ENCODE results near the gene BRAP.
"Not testable (repeated sequence)": the region's sequence is repeated elsewhere in the genome, so short reads cannot be mapped to it uniquely, and the experiment has no call there.

The BRAP gene

GRCh38 chr12:111597831-111598636 is 87.7 kb downstream of the BRAP start:
- no peaks in the 10 kb centered on the region for H3K9me2 ChIP-seq (replicated peaks; ENCODE audit: insufficient read depth, low read length)
- TF ChIP-seq CTCF (IDR thresholded peaks at IDR 0.05; ENCODE audit: low read length) (no peak), EZH2 (optimal IDR thresholded peaks at IDR 0.05; ENCODE audit: low read depth, low read length) (no peak), EZH2phosphoT487 (IDR thresholded peaks at IDR 0.05; ENCODE audit: low read length) (no peak)
- no peaks in the 10 kb centered on the region for H4K20me1 ChIP-seq (ENCODE audit: insufficient read depth, low read length)
- peaks cover 53% of the 10 kb centered on the region for H3K79me2 ChIP-seq (ENCODE audit: low read length)
- peak overlapping the region; percentile 79 for H3K4me3 ChIP-seq (ENCODE audit: low read length)
- DNase-seq: peak; percentile 11
- H3K27me3 ChIP-seq (replicated peaks; ENCODE audit: insufficient read depth, low read length): no peaks in the 10 kb centered on the region
- H2AFZ ChIP-seq (ENCODE audit: low read length): peak overlapping the region; percentile 48; the same call in 1 of the 2 replicates
- peak overlapping the region; percentile 59 for H3K9ac ChIP-seq (ENCODE audit: low read length)
- 0 out of 2 replicates have a peak, but pooled peaks cover 7% of the 10 kb centered on the region for H3F3A ChIP-seq (ENCODE audit: insufficient read depth, low read length)
- H3K27ac ChIP-seq (ENCODE audit: low read length): no peak overlapping the region; the same call in 1 of the 2 replicates
- H3K4me1 ChIP-seq (ENCODE audit: low read length): no peaks in the 10 kb centered on the region
- no peaks in the 10 kb centered on the region for H3K9me3 ChIP-seq (replicated peaks; ENCODE audit: insufficient read depth, low read length)
- H3K4me2 ChIP-seq (ENCODE audit: low read depth, low read length): peak overlapping the region; percentile 70
- no peaks in the 10 kb centered on the region for H3K36me3 ChIP-seq (replicated peaks; ENCODE audit: insufficient read depth, low read length)

- Histone ChIP-seq H3K9me3 (replicated peaks; ENCODE audit: insufficient read depth, low read length) (no peaks in the 10 kb centered on the region), H3K4me3 (ENCODE audit: low read length) (peak overlapping the region; percentile 79), H3K27me3 (replicated peaks; ENCODE audit: insufficient read depth, low read length) (no peaks in the 10 kb centered on the region), H3K4me2 (ENCODE audit: low read depth, low read length) (peak overlapping the region; percentile 70), H3F3A (ENCODE audit: insufficient read depth, low read length) (0 out of 2 replicates have a peak, but pooled peaks cover 7% of the 10 kb centered on the region), H2AFZ (ENCODE audit: low read length) (peak overlapping the region; percentile 48; the same call in 1 of the 2 replicates), H3K27ac (ENCODE audit: low read length) (no peak overlapping the region; the same call in 1 of the 2 replicates), H3K79me2 (ENCODE audit: low read length) (peaks cover 55% of the 10 kb centered on the region), H3K9me2 (replicated peaks; ENCODE audit: insufficient read depth, low read length) (no peaks in the 10 kb centered on the region), H3K4me1 (ENCODE audit: low read length) (no peaks in the 10 kb centered on the region), H3K36me3 (replicated peaks; ENCODE audit: insufficient read depth, low read length) (no peaks in the 10 kb centered on the region), H3K9ac (ENCODE audit: low read length) (peak overlapping the region; percentile 59; the same call in 1 of the 2 replicates), H4K20me1 (ENCODE audit: insufficient read depth, low read length) (no peaks in the 10 kb centered on the region)
- peak; percentile 33 for DNase-seq
- TF ChIP-seq CTCF (IDR thresholded peaks at IDR 0.05; ENCODE audit: low read length) (no peak), EZH2 (optimal IDR thresholded peaks at IDR 0.05; ENCODE audit: low read depth, low read length) (no peak), EZH2phosphoT487 (IDR thresholded peaks at IDR 0.05; ENCODE audit: low read length) (no peak)
These were observed 88.5 kb downstream of the BRAP start for GRCh38 chr12:111596985-111597830.

- not testable (repeated sequence) for H3K9me3 ChIP-seq (replicated peaks; ENCODE audit: insufficient read depth, low read length); H3K4me2 ChIP-seq (ENCODE audit: low read depth, low read length); H3K36me3 ChIP-seq (replicated peaks; ENCODE audit: insufficient read depth, low read length); H4K20me1 ChIP-seq (ENCODE audit: insufficient read depth, low read length); H3K27ac ChIP-seq (ENCODE audit: low read length); H3K9me2 ChIP-seq (replicated peaks; ENCODE audit: insufficient read depth, low read length); H3K9ac ChIP-seq (ENCODE audit: low read length); DNase-seq; H3K4me1 ChIP-seq (ENCODE audit: low read length); H3K4me3 ChIP-seq (ENCODE audit: low read length); H3K27me3 ChIP-seq (replicated peaks; ENCODE audit: insufficient read depth, low read length); H3F3A ChIP-seq (ENCODE audit: insufficient read depth, low read length); H2AFZ ChIP-seq (ENCODE audit: low read length)
- peaks cover 60% of the 10 kb centered on the region for H3K79me2 ChIP-seq (ENCODE audit: low read length)
These were observed 90.4 kb downstream of the BRAP start for GRCh38 chr12:111595341-111595835.
